ENCODE data around the gene KCNMA1.

DNA sequence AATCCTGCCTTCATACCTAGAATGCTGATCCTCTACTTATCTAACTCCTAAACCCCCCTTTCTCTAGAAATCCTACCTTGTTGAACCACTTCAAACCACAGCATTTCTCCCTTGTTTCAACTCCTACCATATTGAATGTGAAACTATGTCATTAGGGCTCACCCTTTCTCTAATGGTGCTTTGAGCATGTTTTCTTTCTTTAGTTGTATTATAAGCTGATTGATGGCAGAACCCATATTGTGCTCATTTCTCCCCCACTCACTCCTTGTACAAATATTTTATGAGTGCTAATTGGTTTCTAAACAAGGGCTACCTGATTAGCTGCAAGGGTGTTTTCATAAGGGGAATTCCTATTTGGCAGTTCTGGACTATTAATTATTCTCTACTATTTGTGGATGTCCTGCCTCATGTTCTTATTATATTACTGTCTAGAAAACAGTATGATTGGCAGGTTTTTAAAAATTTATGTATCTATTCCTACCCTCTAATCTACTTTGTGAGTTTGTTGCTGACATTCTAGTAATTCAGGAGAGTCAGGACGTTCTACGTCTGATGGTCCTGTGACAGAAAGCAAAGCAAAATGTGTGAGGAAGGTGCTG, 765.8 kb downstream of the KCNMA1 start:
- TF ChIP-seq CTCF (IDR thresholded peaks at IDR 0.05; ENCODE audit: low read depth, low read length) (no peak), MAX (IDR thresholded peaks at IDR 0.05; ENCODE audit: low read depth, low read length) (no peak)

Data from NB4 (cell line).